ENCODE measurements around the gene RFX8. TPM values are rescaled to one million over a fixed set of nuclear protein-coding genes. Genes with fewer than 3 reads are reported as not detected.
"Not testable (repeated sequence)": the region's sequence is repeated elsewhere in the genome, so short reads cannot be mapped to it uniquely, and the experiment has no call there.

RFX8 gene
- polyA plus RNA-seq, 6 donors from 2014 or later, result not detected

GRCh38 chr2:101454408-101454807 lies 20.5 kb downstream of the RFX8 start:
- peaks cover 3 to 11% (median 5%) of the 10 kb centered on the region in 3 donors for H3K27me3 Mint-ChIP-seq
- H3K36me3 Mint-ChIP-seq, result not testable (repeated sequence)

DNA sequence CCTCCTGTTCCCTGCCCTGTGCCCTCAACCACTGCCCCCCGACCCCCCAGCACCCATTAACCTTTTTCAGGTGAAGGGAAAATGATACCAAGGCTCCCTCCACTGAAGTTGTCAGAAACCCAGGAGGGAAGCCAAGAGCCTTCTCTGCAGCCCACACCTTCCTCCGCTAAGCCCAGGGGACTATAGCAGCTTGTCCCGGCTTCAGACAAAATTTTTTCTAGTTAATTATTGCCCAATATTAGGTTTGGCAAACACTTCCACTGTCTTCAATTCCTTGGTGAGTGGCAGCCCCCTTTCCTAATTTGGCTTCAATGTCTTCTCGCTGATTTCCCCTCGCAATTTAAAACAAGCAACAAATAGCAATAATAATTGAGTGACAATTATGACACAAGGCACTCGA lies 23.9 kb downstream of the RFX8 start:
- DNase-seq, result no peak
- Mint-ChIP-seq H3K9me3 (peaks cover 0 to 10% (median 5%) of the 10 kb centered on the region in 7 donors), H3K4me3 (no peak overlapping the region), H3K27ac (no peak overlapping the region), H3K36me3 (no peaks in the 10 kb centered on the region), H3K27me3 (peaks cover 4 to 17% (median 10%) of the 10 kb centered on the region in 3 donors), H3K4me1 (no peaks in the 10 kb centered on the region)
- ATAC-seq (ENCODE audit: low read depth in 2 of 2), result no peak

More at GRCh38 chr2:101454408-101454807, 20.5 kb downstream of the RFX8 start:
- not testable (repeated sequence) for H3K4me3 Mint-ChIP-seq; ATAC-seq (ENCODE audit: low read depth in 2 of 2); H3K4me1 Mint-ChIP-seq; DNase-seq; H3K27ac Mint-ChIP-seq
- peaks cover 0 to 10% (median 5%) of the 10 kb centered on the region in 7 donors for H3K9me3 Mint-ChIP-seq

DNA sequence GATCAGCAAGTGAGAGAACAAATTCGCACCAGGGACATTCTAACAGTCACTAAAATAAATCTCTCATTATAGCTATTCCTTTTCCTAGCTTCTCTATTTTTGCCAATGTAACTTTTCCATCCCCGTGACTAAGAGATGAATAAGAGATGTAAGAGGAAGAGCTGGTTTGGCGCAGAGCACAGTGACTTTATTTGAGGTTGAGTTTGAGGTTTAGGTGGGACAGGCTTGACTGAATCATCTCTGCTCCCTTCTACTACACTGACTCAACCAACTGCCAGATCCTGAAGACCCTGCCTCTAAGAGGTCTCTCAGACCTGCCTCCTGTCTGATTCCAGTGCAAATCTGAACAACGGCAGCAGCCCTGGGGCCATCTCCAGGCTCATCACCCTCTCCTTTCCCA lies 28.0 kb downstream of the RFX8 start:
- DNase-seq (no peak), ATAC-seq (ENCODE audit: low read depth in 2 of 2) (no peak)
- Mint-ChIP-seq H3K27ac (no peak overlapping the region), H3K27me3 (peaks cover 8 to 17% (median 10%) of the 10 kb centered on the region in 3 donors), H3K9me3 (peaks cover 6 to 32% (median 18%) of the 10 kb centered on the region in 7 donors), H3K36me3 (peaks cover 5 to 7% of the 10 kb centered on the region in 2 donors), H3K4me3 (no peak overlapping the region), H3K4me1 (peaks cover 0 to 5% (median 0%) of the 10 kb centered on the region in 3 donors)

DNA sequence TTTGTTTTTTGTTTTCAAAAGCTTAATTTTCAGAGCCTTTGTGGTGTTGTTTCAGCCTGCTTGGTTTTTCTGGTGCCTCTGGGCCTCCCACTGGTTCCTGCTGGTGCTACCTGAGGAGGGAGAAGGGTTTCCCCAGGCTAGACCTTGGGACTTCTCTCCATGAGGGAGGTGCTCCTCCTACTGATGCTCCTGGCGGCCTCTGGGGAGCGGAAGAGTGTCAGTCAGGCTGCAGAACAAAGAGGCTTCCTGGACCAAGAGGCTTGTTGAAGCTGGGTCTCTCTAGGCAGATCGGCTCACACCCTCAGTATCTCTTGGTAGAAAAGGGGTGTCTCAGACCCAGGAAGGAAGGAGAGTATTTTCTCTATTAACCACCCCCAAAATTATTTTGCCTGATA lies 32.2 kb downstream of the RFX8 start:
- peaks cover 0 to 5% (median 0%) of the 10 kb centered on the region in 3 donors for H3K4me1 Mint-ChIP-seq
- peaks cover 5 to 7% of the 10 kb centered on the region in 2 donors for H3K36me3 Mint-ChIP-seq
- peaks cover 6 to 30% (median 16%) of the 10 kb centered on the region in 7 donors for H3K9me3 Mint-ChIP-seq
- no peak overlapping the region for H3K27ac Mint-ChIP-seq
- ATAC-seq (ENCODE audit: low read depth in 2 of 2), result no peak
- H3K4me3 Mint-ChIP-seq, result no peak overlapping the region
- DNase-seq, result no peak
- peaks cover 0 to 4% (median 0%) of the 10 kb centered on the region in 3 donors for H3K27me3 Mint-ChIP-seq

DNA sequence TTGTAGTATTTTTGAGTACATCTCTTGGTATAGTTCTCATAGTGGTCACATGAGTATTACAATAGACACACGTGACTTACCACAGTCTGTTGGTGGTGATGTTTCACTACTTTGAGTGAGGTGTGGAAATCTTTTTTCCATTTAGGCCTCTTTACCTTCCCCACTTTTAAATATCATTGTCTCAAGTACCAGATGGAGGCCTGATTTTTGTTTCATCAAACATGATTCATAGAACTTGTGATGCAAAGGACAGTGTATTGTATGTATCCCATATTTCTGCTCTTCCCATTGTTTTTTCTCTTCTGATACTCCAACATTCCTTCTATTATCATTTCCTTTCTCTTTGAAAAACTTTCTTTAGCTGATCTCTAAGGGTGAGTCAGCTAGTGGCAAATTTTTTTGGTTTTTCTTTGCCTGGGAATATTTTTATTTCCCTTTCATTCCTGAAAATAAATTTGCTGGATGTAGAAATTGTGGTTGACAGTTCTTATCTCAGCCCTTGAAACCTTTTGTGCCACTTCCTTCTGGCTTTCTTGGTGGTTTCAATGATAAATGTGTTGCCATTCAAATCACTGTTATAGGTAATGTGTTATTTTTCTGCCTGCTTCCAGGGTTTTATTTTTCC lies 32.8 kb downstream of the RFX8 start:
- ATAC-seq (ENCODE audit: low read depth in 2 of 2) (no peak), DNase-seq (no peak)
- H3K36me3 Mint-ChIP-seq, result peaks cover 5 to 7% of the 10 kb centered on the region in 2 donors
- H3K4me3 Mint-ChIP-seq, result no peak overlapping the region
- H3K27ac Mint-ChIP-seq, result no peak overlapping the region
- peaks cover 6 to 27% (median 16%) of the 10 kb centered on the region in 7 donors for H3K9me3 Mint-ChIP-seq
- H3K27me3 Mint-ChIP-seq, result peaks cover 0 to 4% (median 0%) of the 10 kb centered on the region in 3 donors
- peaks cover 0 to 5% (median 0%) of the 10 kb centered on the region in 3 donors for H3K4me1 Mint-ChIP-seq

GRCh38 chr2:101440127-101440738 lies 34.7 kb downstream of the RFX8 start:
- Mint-ChIP-seq H3K27me3 (peaks cover 0 to 3% (median 0%) of the 10 kb centered on the region in 3 donors), H3K9me3 (peaks cover 5 to 20% (median 15%) of the 10 kb centered on the region in 7 donors), H3K27ac (no peak overlapping the region), H3K36me3 (peaks cover 4 to 5% of the 10 kb centered on the region in 2 donors), H3K4me3 (no peak overlapping the region), H3K4me1 (peaks cover 0 to 5% (median 0%) of the 10 kb centered on the region in 3 donors)
- ATAC-seq (ENCODE audit: low read depth in 2 of 2) (no peak), DNase-seq (no peak)

GRCh38 chr2:101439716-101440115 lies 35.2 kb downstream of the RFX8 start:
- H3K27me3 Mint-ChIP-seq, result no peaks in the 10 kb centered on the region
- H3K36me3 Mint-ChIP-seq, result no peaks in the 10 kb centered on the region
- no peak overlapping the region for H3K4me3 Mint-ChIP-seq
- no peak overlapping the region for H3K27ac Mint-ChIP-seq
- no peak for DNase-seq
- H3K4me1 Mint-ChIP-seq, result peaks cover 0 to 5% (median 0%) of the 10 kb centered on the region in 3 donors
- peaks cover 3 to 16% (median 11%) of the 10 kb centered on the region in 7 donors for H3K9me3 Mint-ChIP-seq
- ATAC-seq (ENCODE audit: low read depth in 2 of 2), result no peak

GRCh38 chr2:101438555-101438954 lies 36.4 kb downstream of the RFX8 start:
- not testable (repeated sequence) for H3K36me3 Mint-ChIP-seq; DNase-seq; H3K4me1 Mint-ChIP-seq; H3K9me3 Mint-ChIP-seq; H3K4me3 Mint-ChIP-seq; H3K27me3 Mint-ChIP-seq; H3K27ac Mint-ChIP-seq; ATAC-seq (ENCODE audit: low read depth in 2 of 2)

- Mint-ChIP-seq H3K4me3 (no peak overlapping the region), H3K36me3 (no peaks in the 10 kb centered on the region), H3K27me3 (no peaks in the 10 kb centered on the region), H3K9me3 (no peaks in the 10 kb centered on the region), H3K27ac (no peak overlapping the region), H3K4me1 (no peaks in the 10 kb centered on the region)
- ATAC-seq (ENCODE audit: low read depth in 2 of 2) (no peak), DNase-seq (no peak)
These were observed 39.7 kb downstream of the RFX8 start for GRCh38 chr2:101435001-101435862.

DNA sequence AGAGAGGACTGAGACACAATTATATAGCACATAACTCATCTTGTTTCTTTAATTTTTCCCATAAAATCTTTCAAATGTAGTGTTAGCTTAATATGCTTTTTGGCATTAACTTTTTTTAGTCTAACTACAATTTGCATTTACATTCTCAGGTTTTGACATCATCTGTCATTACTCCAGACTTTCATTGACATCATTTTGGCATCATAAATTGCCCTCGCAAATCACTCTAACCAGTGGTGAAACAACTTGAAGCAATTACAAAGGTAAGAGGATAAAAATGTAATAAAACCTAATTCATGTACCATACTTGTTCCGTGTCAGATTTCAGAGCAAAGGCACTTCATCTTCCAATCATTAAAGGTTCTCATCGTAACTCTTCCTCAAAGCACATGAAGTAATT lies 41.4 kb downstream of the RFX8 start:
- Mint-ChIP-seq H3K36me3 (no peaks in the 10 kb centered on the region), H3K27ac (no peak overlapping the region), H3K4me1 (no peaks in the 10 kb centered on the region), H3K9me3 (no peaks in the 10 kb centered on the region), H3K27me3 (no peaks in the 10 kb centered on the region), H3K4me3 (no peak overlapping the region)
- DNase-seq (no peak), ATAC-seq (ENCODE audit: low read depth in 2 of 2) (no peak)

- no peaks in the 10 kb centered on the region for H3K9me3 Mint-ChIP-seq
- ATAC-seq (ENCODE audit: low read depth in 2 of 2) (no peak), DNase-seq (no peak)
- no peak overlapping the region for H3K4me3 Mint-ChIP-seq
- H3K36me3 Mint-ChIP-seq, result no peaks in the 10 kb centered on the region
- H3K27me3 Mint-ChIP-seq, result no peaks in the 10 kb centered on the region
- H3K4me1 Mint-ChIP-seq, result no peaks in the 10 kb centered on the region
- H3K27ac Mint-ChIP-seq, result no peak overlapping the region
These were observed 42.3 kb downstream of the RFX8 start for GRCh38 chr2:101432411-101433181.

- Mint-ChIP-seq H3K9me3 (no peaks in the 10 kb centered on the region), H3K36me3 (no peaks in the 10 kb centered on the region), H3K27me3 (no peaks in the 10 kb centered on the region), H3K27ac (no peak overlapping the region), H3K4me3 (no peak overlapping the region), H3K4me1 (no peaks in the 10 kb centered on the region)
- DNase-seq, result no peak
- no peak for ATAC-seq (ENCODE audit: low read depth in 2 of 2)
These were observed 43.4 kb downstream of the RFX8 start for GRCh38 chr2:101431486-101431885.

GRCh38 chr2:101430156-101430555 lies 44.8 kb downstream of the RFX8 start:
- ATAC-seq (ENCODE audit: low read depth in 2 of 2), result no peak
- H3K9me3 Mint-ChIP-seq, result no peaks in the 10 kb centered on the region
- H3K36me3 Mint-ChIP-seq, result no peaks in the 10 kb centered on the region
- H3K27me3 Mint-ChIP-seq, result no peaks in the 10 kb centered on the region
- DNase-seq, result no peak
- no peak overlapping the region for H3K27ac Mint-ChIP-seq
- H3K4me1 Mint-ChIP-seq, result no peaks in the 10 kb centered on the region
- H3K4me3 Mint-ChIP-seq, result no peak overlapping the region

Data from naive B cell (primary cell).